Hematopoietic multipotent progenitor cell treated with erythropoietin and hydrocortisone succinate and interleukin-3 and kit ligand, for 4 days (in vitro differentiated cells): ENCODE data around the gene ACADS.

Experiments
- DNase-seq: peaks from one replicate; pipeline ENCODE4 v3.0.0-alpha.2; 2015

The ACADS gene

GRCh38 chr12:120725659-120726509 lies at the start of gene ACADS:
Gene ACADS, plus strand, starts transcription at chr12:120725826. Its CDS starts 60 bp downstream, at chr12:120725886.
- DNase-seq: peak; percentile 96

GRCh38 chr12:120677765-120678473 lies 47.7 kb upstream of the ACADS start:
- DNase-seq: peak; percentile 32

GRCh38 chr12:120678572-120678971 lies 47.1 kb upstream of the ACADS start:
- no peak for DNase-seq

GRCh38 chr12:120680165-120680738 lies 45.4 kb upstream of the ACADS start:
- no peak for DNase-seq

DNA sequence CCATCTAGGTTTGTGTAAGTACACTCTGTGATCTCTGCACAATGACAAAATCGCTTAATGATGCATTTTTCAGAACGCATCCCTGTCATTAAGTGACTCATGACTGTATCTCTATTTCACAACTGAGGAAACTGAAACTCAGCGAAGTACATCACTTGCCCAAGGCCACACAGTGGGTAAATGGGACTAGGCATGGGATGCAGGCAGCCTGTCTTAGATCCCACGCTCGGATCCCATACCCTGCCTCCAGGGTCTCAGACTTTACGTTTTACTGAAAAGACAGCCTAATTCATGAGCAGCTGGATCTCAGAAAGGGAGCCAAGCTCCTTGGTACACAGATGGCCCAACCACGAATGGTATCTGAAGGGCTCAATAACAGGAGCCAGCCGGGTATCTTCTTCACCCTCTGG lies 41.1 kb upstream of the ACADS start:
- DNase-seq: no peak

DNA sequence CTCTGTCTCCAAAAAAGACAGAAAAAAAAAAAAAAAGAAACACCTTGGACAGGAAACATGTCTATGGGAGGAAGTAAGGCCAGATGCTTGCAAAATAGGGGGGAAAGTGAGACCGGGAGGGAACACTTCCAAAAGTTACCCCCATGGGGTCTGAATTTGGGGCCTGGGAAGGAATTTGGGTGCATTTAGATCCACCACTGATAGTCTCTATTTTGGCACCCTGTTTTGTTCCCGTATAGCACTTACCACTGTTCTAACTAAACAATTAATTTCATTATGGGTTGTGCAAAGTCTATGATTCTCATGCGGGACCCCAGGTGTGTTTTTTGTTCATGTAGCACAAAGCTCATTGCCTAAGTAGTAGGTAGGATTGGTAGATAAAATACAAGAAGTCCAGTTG lies 40.1 kb upstream of the ACADS start:
- no peak for DNase-seq

DNA sequence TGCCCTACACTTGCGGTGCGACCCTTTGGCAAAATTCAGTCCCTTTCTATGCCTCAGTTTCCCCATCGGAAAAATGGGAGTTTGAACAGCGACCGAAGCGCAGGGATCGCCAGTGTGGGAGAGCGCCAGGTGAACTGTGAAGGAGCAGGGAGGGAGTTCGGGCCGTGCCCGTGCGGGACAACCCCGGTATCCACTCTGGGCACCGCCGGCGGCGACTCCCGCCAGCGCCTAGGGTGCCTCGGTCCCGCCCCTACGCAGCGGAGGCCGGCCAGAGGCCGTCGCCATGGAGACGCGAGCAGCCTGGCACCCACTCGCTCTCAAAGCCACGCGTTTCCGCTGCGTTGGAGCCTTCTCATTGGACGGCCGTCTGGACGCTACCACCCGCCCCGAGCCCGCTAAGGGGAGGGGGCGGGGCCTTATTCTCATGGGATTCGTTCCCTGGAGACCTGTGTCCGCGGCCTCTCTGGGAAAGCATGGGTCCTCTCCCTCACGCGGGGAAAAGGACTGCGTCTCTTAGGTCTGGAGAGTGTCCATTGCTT lies 39.4 kb upstream of the ACADS start:
- DNase-seq: peak; percentile 100

DNA sequence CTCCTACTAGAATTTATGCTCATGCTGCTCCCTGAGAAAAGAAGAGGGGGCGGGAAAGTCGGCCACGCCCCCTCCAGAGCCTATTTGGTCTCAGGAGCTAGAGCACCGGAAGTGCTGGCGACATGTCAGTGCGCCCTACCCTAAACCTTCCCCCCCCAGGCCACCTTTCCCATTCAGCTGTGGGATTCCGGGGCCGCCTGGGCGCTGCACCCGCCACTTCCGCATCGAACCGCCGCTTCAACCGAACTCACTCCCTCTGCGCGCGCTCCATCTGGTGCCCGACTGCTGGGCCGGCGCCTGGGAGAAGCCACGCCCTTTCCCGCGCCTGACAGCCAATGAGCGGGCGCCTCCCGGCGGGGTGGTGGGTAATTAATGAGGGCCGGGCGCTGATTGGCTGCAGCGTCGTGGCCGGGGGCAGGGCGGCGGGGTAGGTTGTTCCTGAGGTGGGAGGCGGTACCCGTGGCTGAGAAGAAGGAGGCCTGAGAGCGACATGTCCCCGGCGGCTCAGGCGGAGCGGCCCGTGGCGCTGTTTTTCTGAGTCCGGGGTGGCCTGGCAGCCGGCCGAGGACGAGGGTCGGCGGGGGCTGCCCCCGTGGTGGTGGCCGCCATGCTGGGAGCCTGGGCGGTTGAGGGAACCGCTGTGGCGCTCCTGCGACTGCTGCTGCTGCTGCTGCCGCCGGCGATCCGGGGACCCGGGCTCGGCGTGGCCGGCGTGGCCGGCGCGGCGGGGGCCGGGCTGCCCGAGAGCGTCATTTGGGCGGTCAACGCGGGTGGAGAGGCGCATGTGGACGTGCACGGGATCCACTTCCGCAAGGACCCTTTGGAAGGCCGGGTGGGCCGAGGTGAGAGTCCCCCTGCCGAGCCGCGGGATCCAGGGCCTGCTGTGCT lies 38.7 kb upstream of the ACADS start, which contains the start of gene MLEC:
MLEC (plus strand) TSS at position 460 of the 888 bp plus-strand sequence; CDS start at position 608, 148 bp downstream.
- DNase-seq: peak; percentile 99

DNA sequence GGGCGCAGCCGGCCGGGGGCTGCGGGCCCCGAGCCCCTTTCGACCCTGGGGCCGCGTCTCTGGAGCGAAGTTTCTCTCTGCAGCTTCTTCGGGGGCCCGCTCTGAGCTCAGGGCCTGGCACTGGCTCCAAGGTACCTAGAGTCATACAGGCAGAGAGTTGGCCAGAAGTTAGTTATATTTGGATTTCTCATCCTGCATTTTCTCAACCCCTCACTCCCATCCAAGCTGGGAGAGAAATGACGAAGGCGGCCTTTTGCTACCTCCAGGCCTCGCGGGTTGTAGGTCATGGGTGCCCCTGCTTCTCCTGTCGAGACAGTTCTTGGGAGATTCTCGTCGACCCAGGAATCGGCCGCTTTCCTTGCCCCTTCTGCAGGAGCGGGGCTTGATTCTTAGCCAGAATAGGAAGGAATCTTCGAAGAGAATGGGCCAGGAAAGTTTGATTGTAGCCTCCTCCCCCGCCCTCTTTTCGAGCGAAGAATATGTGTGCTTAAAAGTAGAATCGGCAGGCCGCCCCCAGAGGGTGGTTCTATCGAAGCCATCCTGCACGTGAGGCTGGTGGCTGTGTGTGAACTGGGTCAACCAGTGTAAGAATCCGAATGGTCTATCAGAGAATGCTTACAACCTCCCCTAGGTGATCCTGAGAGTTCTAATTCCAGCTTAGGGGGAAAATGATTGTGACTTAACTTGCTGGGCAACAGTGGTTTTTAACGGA lies 37.9 kb upstream of the ACADS start:
- DNase-seq: peak; percentile 70

GRCh38 chr12:120688527-120689071 lies 37.0 kb upstream of the ACADS start:
- DNase-seq: peak; percentile 82

GRCh38 chr12:120689397-120690082 lies 36.1 kb upstream of the ACADS start:
- no peak for DNase-seq

DNA sequence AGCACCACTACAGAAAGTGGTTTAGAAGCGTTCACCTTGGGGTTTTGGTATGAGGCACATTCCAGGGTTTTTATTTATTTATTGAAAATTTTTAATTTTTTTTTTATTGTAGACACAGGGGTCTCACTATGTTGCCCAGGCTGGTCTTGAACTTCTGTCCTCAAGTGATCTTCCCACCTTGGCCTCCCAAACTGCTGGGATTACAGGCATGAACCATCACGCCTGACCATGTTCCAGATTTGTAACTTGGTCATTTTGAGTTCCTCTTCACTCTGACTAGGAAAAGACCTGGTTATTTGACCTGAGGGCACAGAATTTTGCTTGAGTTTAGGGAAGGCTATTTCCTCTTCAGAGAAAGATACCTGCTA lies 35.6 kb upstream of the ACADS start:
- DNase-seq: no peak

- DNase-seq: no peak
Measured at GRCh38 chr12:120690978-120691377, 34.6 kb upstream of the ACADS start.

DNA sequence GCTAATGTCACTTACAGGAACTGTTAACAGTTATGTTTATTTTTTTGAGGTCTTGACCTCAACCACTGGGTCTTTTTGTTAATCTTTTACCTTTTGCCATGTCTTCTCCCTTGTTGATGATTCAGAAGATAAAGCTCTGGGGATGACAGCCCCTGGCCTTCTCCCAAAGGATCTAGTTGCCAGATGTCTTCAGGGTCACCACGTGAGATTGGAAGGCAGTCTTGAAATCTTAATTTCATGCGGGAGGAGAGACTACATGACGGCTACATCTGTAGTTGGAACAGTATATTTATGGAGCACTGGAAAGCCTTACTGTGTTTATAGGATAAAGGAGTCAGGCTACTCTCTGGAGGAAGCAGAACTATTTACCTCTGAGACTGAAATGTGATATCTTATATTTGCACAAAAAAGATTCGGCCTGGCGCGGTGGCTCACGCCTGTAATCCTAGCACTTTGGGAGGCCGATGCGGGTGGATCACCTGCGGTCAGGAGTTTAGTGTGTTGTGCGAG lies 33.0 kb upstream of the ACADS start:
- DNase-seq: no peak

- DNase-seq: no peak
Measured at GRCh38 chr12:120693848-120694247, 31.8 kb upstream of the ACADS start.

DNA sequence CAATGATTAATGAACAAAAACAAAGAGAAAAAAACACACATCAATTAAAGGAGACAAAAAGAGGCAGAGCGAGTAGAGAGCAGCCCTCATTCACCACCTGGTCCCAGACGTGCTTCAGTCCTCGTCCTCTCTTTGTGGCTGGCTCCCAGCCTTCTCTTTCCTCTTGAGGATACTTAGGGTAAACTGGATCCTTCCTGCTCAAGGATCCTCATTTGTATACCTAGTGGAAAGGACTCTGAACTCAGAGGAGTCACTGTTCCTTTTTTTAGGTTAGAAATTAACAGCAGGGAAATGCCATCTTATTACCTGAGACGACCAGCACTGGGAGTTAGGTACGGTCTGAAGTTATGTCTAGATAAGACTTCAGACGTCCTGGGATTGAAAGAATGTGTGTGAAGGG lies 29.0 kb upstream of the ACADS start:
- no peak for DNase-seq

DNA sequence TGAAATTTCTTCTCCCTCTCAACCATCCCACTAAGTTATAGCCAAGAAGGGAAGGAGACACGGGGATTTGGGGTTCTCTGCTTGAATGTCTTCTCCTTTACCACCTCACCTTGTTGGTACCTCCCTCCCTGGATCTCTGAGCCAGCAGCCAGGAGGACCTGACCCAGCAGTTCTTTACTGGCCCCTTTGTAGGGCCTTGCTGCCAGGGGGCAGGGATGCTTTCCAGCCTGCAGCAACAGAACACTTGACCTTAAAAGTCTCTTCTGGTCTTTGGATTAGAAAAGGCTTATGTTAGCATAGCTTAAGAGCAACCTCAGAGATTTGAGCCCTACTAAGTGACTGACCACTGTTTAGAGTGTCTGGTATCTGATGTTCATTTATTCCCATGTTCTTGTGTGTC lies 28.3 kb upstream of the ACADS start:
- no peak for DNase-seq

DNA sequence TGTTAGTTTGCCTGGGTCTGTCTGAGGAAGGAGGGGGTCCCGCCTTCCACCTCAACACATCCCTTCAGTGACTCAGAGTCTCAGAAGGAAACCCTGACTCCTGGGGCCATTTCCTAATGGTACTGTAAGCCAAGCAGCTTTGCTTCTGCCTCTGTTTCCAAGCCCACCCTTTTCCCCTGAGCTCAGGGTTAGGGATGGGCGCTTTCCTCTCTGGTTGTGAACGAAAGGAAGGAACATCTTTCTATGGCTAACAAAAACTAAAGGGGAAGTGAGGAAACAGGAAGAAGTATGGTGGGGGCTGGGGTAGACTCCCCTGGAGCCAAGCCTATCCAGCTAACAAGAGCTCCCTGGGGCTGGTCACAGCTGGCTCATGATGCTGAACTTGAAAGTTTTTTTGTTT lies 27.0 kb upstream of the ACADS start:
- peak; percentile 60 for DNase-seq

- DNase-seq: no peak
Measured at GRCh38 chr12:120699553-120699952, 26.1 kb upstream of the ACADS start.

GRCh38 chr12:120700886-120701285 lies 24.7 kb upstream of the ACADS start:
- no peak for DNase-seq

DNA sequence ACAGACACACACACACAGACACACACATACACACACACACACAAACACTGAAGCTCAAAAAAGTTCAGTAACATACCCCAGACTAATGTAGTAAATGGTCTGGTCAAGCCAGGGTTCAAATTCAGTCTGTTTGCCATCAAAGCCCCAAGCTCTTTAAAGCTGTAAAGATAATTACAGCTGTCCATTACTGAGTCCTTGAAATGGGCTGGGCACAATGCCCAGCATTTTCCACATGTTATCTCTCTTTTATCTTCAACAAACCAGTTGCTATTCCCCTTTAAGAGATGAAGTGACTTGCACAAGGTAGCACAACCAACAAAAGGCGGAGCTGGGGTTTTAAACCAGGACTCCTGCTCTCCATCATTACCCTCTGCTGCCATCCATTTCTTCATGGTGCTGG lies 23.0 kb upstream of the ACADS start:
- peak; percentile 32 for DNase-seq
